Ovary (tissue), 3 donors: Measurements from ENCODE around the gene EIF3A.

ENCODE experiments used
- POLR2A ChIP-seq: fragments of 450-650 bp; IDR thresholded peaks from one replicate; pipeline ENCODE4 v1.6.1; 2017; ENCODE audit warnings: antibody characterized with exemption, mild to moderate bottlenecking, moderate library complexity
- TF ChIP-seq, protein P1 (sequence below), 3 donors: fragments of 450-650 bp in 2 of 3; fragments of 200-600 bp in 1 of 3; IDR thresholded peaks; one replicate each; pipeline versions ENCODE4 v1.5.1 to v1.8.0; 2016 to 2022; ENCODE audit warnings: antibody characterized with exemption in 3 of 3, mild to moderate bottlenecking in 1 of 3
- donor health status: DM: no; HTN: no; CAD: no.

DNA sequence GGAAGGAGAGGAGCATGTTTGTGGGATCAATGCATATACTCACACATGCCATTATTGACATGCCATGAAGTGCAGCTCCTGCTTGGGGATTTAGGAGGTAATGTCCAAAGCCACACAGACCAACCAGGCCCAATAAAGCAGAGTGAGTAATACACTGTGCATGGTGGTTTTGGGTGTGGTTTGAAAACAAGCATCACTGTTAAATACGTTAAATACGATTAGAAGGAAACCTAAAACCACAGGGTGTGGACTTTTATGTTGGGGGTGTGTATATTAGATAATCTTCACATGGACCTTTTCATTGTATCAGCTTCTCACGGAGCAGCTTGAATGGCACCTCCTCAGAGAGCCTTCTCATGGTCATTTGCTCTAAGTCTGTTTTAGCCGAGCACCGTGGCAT, 10.4 kb upstream of the EIF3A start:
- TF ChIP-seq, protein P1, sequence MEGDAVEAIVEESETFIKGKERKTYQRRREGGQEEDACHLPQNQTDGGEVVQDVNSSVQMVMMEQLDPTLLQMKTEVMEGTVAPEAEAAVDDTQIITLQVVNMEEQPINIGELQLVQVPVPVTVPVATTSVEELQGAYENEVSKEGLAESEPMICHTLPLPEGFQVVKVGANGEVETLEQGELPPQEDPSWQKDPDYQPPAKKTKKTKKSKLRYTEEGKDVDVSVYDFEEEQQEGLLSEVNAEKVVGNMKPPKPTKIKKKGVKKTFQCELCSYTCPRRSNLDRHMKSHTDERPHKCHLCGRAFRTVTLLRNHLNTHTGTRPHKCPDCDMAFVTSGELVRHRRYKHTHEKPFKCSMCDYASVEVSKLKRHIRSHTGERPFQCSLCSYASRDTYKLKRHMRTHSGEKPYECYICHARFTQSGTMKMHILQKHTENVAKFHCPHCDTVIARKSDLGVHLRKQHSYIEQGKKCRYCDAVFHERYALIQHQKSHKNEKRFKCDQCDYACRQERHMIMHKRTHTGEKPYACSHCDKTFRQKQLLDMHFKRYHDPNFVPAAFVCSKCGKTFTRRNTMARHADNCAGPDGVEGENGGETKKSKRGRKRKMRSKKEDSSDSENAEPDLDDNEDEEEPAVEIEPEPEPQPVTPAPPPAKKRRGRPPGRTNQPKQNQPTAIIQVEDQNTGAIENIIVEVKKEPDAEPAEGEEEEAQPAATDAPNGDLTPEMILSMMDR (IDR thresholded peaks at IDR 0.05): no peak
- TF ChIP-seq POLR2A: no peak
